GM13977 (cell line): ENCODE data around the gene DNAJC28.
"Not testable (repeated sequence)": the region's sequence is repeated elsewhere in the genome, so short reads cannot be mapped to it uniquely, and the experiment has no call there.

Experiments used
- DNase-seq: peaks from one replicate; pipeline ENCODE4 v3.0.0; 2012; ENCODE audit warnings: low spot score
- in situ Hi-C: fragments of 300-500 bp; cut with MboI; formaldehyde crosslinking; loops from one replicate; pipeline ENCODE4 v1.12.0; 2022; ENCODE audit warnings: low sequenced_read_pairs, low pct_unique_long_range_greater_than_20kb, mixed read lengths, inconsistent platforms; ENCODE audit not compliant: unreplicated experiment
- TF ChIP-seq, protein P1 (sequence below): IDR thresholded peaks from 2 replicates; pipeline ENCODE4 v1.5.1; 2012; ENCODE audit warnings: mild to moderate bottlenecking, control low read depth; ENCODE audit not compliant: insufficient read depth; ENCODE audit errors: extremely low read depth, missing control alignments

DNAJC28 gene

DNA sequence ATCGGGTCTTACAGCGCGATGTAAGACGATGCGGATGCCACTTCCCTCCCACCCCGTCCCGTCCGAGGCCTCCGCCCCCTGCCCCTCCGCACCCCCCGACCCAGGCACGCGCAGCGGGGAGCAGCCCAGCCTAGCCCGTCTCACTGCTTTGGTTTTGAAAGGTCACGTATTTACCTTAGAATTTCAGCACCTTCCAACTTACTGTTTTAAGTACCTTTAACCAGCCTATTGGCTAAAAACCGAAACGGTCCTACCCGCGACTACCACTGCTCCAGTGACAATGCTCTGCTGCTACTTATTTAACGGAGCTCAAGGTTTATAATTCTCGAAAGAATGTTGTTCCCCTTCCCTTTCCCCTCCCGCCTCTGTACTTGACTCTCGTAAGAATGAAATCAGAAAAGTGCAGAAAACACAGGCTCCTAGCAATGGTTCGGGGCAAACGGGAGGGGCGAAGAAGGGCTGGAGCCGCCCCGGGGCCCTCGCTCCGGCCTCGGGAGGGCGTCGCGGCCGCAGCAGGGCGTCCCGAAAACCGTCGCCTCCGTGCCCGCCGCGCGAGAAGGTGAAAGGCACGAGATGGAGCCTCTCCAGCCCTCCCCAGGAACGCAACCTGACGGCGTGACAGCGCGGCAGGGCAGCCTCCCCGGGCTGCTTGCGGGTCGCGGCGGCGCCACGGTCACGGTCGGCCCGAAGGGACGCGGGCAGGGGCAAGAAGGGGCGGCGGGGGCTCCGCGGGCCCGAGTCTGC lies 12.4 kb downstream of the DNAJC28 start:
- TF ChIP-seq, protein P1, sequence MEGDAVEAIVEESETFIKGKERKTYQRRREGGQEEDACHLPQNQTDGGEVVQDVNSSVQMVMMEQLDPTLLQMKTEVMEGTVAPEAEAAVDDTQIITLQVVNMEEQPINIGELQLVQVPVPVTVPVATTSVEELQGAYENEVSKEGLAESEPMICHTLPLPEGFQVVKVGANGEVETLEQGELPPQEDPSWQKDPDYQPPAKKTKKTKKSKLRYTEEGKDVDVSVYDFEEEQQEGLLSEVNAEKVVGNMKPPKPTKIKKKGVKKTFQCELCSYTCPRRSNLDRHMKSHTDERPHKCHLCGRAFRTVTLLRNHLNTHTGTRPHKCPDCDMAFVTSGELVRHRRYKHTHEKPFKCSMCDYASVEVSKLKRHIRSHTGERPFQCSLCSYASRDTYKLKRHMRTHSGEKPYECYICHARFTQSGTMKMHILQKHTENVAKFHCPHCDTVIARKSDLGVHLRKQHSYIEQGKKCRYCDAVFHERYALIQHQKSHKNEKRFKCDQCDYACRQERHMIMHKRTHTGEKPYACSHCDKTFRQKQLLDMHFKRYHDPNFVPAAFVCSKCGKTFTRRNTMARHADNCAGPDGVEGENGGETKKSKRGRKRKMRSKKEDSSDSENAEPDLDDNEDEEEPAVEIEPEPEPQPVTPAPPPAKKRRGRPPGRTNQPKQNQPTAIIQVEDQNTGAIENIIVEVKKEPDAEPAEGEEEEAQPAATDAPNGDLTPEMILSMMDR, result peak; percentile 30
- peak; percentile 74 for DNase-seq
- in situ Hi-C loops, result no loop called here

DNA sequence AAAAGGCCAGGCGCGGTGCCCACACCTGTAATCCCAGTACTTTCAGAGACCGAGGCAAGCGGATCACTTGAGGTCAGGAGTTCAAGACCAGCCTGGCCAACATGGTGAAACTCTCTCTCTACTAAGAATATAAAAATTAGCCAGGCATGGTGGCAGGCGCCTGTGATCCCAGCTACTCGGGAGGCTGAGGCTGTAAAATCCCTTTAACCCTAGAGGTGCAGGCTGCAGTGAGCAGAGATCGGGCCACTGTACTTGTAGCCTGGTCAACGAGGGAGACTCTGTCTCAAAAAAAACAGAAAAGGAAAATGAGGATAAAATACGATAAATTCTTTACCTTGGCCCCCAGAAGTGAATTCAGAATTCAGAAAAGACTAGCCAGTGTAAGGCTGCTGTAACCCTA lies 13.3 kb downstream of the DNAJC28 start:
- TF ChIP-seq, protein P1, result no peak
- no peak for DNase-seq
- in situ Hi-C loops, result no loop called here

DNA sequence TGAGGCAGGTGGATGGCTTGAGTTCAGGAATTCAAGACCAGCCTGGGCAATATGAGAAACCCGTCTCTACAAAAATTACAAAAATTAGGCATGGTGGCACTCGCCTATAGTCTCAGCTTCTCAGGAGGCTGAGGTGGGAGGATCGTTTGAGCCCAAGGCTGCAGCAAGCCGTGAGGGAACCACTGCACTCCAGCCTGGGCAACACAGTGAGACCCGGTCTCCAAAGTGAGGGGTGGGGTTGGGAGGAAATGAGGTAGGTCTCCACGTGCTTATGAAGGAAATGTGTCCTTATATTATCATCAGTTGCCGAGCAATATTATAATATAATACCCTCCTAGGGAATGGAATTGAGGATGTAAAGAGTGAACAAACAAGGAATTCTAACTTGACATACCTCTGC lies 14.4 kb downstream of the DNAJC28 start:
- in situ Hi-C loops, result no loop called here
- TF ChIP-seq, protein P1, result no peak
- DNase-seq, result no peak

DNA sequence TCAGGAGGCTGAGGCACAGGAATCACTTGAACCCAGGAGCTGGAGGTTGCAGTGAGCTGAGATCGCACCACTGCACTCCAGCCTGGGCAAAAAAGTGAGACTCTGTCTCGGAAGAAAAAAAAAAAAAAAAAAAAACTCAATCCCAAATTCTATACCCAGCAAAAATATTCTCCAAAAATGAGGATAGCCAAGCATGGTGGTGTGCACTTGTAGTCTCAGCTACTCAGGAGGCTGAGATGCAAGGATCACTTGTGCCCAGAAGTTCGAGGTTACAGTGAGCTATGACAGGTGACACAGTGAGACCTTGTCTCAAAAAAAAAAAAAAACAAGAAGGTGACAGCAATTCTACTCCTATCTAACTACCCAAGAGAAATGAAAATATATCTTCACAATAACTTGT lies 18.2 kb downstream of the DNAJC28 start:
- DNase-seq, result no peak
- in situ Hi-C loops, result no loop called here
- TF ChIP-seq, protein P1, result no peak

DNA sequence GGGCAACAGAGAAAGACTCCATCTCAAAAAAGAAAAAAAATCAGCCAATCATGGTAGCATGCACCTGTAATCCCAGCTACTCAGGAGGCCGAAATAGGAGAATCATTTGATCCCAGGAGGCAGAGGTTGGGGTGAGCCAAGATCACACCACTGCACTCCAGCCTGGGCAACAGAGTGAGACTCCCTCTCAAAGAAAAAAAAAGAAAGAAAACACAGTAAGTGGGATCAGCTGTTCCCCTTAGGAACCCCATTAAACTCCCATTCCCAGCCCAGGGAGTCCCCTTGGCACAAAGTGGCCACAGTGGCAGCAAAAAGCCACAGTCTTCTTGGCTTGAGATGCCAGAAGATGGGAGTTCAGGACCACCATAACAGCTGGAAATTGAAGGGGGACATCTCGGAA lies 20.8 kb downstream of the DNAJC28 start:
- in situ Hi-C loops, result no loop called here
- no peak for DNase-seq
- TF ChIP-seq, protein P1, result no peak

DNA sequence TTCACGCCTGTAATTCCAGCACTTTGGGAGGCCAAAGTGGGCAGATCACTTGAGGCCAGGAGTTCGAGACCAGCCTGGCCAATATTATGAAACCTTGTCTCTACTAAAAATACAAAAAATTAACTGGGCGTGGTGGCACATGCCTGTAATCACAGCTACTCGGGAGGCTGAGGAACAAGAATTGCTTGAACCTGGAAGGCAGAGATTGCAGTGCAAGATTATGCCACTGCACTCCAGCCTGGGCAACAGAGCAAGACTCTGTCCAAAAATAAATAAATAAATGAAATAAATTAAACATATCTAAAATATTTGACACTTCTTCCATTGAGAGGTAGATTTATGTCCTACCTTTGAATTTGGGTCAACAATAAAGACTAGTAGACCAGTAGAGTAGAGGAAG lies 22.3 kb downstream of the DNAJC28 start:
- DNase-seq, in situ Hi-C loops: not testable (repeated sequence)

DNA sequence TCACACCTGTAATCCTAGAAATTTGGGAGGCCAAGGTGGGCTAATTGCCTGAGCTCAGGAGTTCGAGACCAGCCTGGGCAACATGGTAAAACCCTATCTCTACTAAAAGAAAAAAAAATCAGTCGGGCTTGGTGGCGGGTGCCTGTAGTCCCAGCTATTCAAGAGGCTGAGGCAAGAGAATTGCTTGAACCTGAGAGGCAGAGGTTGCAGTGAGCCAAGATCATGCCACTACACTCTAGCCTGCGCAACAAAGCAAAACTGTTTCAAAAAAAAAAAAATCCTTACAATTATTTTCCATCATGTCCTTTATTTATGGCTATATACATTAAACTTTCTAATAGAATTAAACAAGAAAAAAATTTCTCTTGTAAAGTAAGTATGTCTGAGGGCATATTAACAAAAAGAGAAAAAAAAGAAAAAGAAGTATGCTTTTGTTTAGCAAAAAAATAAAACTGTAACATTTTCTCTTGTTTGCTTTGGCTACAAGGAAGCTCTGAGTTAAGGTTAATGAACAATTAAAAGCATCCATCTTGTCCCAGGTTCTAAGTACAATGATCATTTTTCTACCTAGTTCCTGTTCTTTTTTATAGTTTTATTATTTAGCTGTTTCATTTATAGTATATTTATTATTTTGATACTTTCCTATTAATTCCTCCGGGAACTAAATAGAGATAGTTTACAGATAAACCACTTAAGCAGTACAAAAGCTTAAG lies 29.8 kb downstream of the DNAJC28 start:
- DNase-seq, result no peak
- in situ Hi-C loops, result no loop called here
- TF ChIP-seq, protein P1, result no peak
